ENCODE data around the gene PPM1D.
"Not testable (repeated sequence)": the region's sequence is repeated elsewhere in the genome, so short reads cannot be mapped to it uniquely, and the experiment has no call there.

The PPM1D gene

DNA sequence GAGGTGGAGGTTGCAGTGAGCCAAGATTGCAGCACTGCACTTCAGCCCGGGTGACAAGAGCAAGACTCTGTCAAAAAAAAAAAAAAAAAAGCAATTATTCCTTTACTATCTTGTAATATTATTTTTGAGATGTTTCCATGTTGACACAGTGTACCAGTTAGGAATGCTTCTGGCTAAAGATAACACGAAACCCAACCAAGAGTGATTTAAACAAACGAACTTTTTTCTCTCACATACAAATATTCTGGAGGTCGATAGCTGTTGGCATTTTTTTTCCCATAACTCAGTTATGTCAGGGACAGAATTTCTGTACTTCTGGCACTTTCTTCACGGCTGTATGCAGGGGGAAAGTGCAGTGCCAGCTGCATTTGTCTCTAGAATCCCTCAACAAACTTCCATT is 9.9 kb upstream of the PPM1D start:
- Histone ChIP-seq H3K27ac (no peak overlapping the region), H3K27me3 (ENCODE audit: control insufficient read depth, insufficient read depth, low read length) (no peaks in the 10 kb centered on the region), H3K36me3 (ENCODE audit: control insufficient read depth, insufficient read depth, low read length) (no peaks in the 10 kb centered on the region), H3K9me3 (ENCODE audit: control insufficient read depth, low read length) (no peaks in the 10 kb centered on the region), H3K4me3 (ENCODE audit: low read depth, low read length) (no peak overlapping the region), H2AFZ (no peak overlapping the region), H3K4me2 (ENCODE audit: low read length) (no peak overlapping the region), H3K9ac (no peak overlapping the region), H3K79me2 (no peaks in the 10 kb centered on the region), H3K4me1 (no peaks in the 10 kb centered on the region)
- TF ChIP-seq, protein P1, sequence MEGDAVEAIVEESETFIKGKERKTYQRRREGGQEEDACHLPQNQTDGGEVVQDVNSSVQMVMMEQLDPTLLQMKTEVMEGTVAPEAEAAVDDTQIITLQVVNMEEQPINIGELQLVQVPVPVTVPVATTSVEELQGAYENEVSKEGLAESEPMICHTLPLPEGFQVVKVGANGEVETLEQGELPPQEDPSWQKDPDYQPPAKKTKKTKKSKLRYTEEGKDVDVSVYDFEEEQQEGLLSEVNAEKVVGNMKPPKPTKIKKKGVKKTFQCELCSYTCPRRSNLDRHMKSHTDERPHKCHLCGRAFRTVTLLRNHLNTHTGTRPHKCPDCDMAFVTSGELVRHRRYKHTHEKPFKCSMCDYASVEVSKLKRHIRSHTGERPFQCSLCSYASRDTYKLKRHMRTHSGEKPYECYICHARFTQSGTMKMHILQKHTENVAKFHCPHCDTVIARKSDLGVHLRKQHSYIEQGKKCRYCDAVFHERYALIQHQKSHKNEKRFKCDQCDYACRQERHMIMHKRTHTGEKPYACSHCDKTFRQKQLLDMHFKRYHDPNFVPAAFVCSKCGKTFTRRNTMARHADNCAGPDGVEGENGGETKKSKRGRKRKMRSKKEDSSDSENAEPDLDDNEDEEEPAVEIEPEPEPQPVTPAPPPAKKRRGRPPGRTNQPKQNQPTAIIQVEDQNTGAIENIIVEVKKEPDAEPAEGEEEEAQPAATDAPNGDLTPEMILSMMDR (IDR thresholded peaks at IDR 0.05) = no peak

DNA sequence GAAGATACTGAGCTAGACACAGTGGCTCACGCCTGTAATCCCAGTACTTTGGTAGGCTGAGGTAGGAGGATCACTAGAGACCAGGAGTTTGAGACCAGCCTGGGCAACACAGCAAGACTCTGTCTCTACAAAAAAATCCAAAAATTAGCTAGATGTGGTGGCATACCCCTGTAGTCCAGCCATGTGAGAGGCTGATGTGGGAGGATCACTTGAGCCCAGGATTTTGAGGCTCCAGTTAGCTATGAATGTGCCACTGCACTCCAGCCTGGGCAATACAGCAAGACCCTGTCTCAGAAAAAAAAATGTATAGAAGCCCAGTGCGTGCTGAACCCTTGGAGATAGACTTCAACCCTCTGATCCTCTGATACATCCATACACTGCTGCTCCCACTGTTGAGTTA is 7.2 kb upstream of the PPM1D start:
- TF ChIP-seq, protein P1 (IDR thresholded peaks at IDR 0.05) = no peak
- no peak overlapping the region for H3K9ac ChIP-seq
- H3K36me3 ChIP-seq (ENCODE audit: control insufficient read depth, insufficient read depth, low read length) = no peaks in the 10 kb centered on the region
- H3K27ac ChIP-seq = no peak overlapping the region
- no peak overlapping the region for H3K4me3 ChIP-seq (ENCODE audit: low read depth, low read length)
- no peak overlapping the region for H3K4me2 ChIP-seq (ENCODE audit: low read length)
- H3K9me3 ChIP-seq (ENCODE audit: control insufficient read depth, low read length) = no peaks in the 10 kb centered on the region
- H3K27me3 ChIP-seq (ENCODE audit: control insufficient read depth, insufficient read depth, low read length) = no peaks in the 10 kb centered on the region
- no peak overlapping the region for H2AFZ ChIP-seq
- H3K4me1 ChIP-seq = no peaks in the 10 kb centered on the region
- H3K79me2 ChIP-seq = no peaks in the 10 kb centered on the region

DNA sequence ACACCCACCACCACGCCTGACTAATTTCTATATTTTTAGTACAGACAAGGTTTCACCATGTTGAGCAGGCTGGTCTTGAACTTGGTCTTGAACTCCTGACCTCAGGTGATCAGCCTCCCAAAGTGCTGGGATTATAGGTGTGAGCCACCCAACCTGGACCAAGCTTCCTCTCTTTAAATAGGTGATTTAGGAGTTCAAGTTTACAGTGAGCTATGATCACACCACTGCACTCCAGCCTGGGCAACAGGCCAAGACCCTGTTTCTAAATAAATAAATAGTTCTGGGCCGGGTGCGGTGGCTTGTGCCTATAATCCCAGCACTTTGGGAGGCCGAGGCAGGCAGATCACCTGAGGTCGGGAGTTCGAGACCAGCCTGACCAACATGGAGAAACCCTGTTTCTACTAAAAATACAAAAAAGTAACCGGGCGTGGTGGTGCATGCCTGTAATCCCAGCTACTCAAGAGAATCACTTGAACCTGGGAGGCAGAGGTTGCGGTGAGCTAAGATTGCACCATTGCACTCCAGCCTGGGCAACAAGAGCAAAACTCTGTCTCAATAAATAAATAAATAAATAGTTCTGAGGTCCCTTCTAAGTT is 6.5 kb upstream of the PPM1D start:
- not testable (repeated sequence) for H3K4me2 ChIP-seq (ENCODE audit: low read length); H3K4me3 ChIP-seq (ENCODE audit: low read depth, low read length); H2AFZ ChIP-seq; H3K27me3 ChIP-seq (ENCODE audit: control insufficient read depth, insufficient read depth, low read length); H3K4me1 ChIP-seq; H3K27ac ChIP-seq; H3K9ac ChIP-seq; H3K79me2 ChIP-seq; H3K9me3 ChIP-seq (ENCODE audit: control insufficient read depth, low read length); H3K36me3 ChIP-seq (ENCODE audit: control insufficient read depth, insufficient read depth, low read length)

DNA sequence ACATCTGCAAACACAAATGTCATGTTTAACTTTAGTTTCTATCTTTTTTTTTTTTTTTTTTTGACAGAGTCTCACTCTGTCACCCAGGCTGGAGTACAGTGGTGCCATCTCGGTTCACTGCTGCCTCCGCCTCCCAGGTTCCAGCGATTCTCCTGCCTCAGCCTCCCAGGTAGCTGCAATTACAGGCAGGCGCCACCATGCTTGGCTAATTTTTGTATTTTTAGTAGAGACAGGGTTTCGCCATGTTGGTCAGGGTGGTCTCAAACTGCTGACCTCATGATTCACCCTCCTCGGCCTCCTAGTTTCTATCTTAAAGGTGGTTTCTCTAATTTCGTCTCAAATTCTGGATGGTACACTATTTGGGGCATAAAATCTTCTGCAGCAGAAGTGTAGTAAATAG is 5.8 kb upstream of the PPM1D start:
- not testable (repeated sequence) for H3K4me1 ChIP-seq; H3K9ac ChIP-seq; H3K79me2 ChIP-seq; H3K4me2 ChIP-seq (ENCODE audit: low read length); H3K4me3 ChIP-seq (ENCODE audit: low read depth, low read length); H3K36me3 ChIP-seq (ENCODE audit: control insufficient read depth, insufficient read depth, low read length); H3K27ac ChIP-seq; H3K9me3 ChIP-seq (ENCODE audit: control insufficient read depth, low read length); H2AFZ ChIP-seq; H3K27me3 ChIP-seq (ENCODE audit: control insufficient read depth, insufficient read depth, low read length)

DNA sequence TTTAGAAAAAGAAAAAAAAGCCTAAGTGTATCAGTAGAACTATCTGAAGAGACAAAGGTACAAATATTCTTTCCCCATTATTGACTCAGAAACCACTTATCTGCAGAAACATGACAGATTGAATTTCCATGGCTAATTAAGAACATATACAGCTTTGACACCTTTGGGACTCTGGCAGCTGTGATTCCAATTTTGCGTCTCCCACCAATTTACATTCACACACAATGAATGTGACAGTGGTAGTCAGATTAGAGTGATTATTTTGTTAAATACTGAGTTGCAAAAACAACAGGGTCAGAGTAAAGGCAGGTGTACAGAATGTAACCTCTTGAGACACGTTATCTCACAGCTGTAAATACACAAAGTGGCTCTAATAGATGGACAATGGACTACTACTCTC is 5.3 kb upstream of the PPM1D start:
- H3K9ac ChIP-seq = no peak overlapping the region
- H3K27ac ChIP-seq = no peak overlapping the region
- H3K36me3 ChIP-seq (ENCODE audit: control insufficient read depth, insufficient read depth, low read length) = no peaks in the 10 kb centered on the region
- no peaks in the 10 kb centered on the region for H3K4me1 ChIP-seq
- H3K9me3 ChIP-seq (ENCODE audit: control insufficient read depth, low read length) = no peaks in the 10 kb centered on the region
- H3K4me3 ChIP-seq (ENCODE audit: low read depth, low read length) = no peak overlapping the region
- no peaks in the 10 kb centered on the region for H3K79me2 ChIP-seq
- no peaks in the 10 kb centered on the region for H3K27me3 ChIP-seq (ENCODE audit: control insufficient read depth, insufficient read depth, low read length)
- TF ChIP-seq, protein P1 (IDR thresholded peaks at IDR 0.05) = no peak
- no peak overlapping the region for H3K4me2 ChIP-seq (ENCODE audit: low read length)
- no peak overlapping the region for H2AFZ ChIP-seq

DNA sequence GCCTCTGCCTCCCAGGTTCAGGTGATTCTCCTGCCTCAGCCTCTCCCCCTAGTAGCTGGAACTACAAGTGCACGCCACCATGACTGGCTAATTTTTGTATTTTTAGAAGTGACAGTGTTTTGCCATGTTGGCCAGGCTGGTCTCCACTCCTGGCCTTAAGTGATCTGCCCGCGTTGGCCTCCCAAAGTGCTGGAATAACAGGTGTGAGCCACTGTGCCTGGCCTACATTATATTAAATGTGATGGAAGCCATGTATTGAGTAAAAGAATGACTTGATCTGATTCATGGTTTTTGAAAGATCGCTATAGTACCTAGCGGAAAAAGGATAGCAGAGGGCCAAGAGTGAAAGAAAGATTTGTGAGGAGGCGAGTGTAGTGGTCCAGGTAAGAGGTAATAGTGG is 2.7 kb upstream of the PPM1D start:
- H3K4me2 ChIP-seq (ENCODE audit: low read length) = no peak overlapping the region
- no peak overlapping the region for H3K27ac ChIP-seq
- H3K9me3 ChIP-seq (ENCODE audit: control insufficient read depth, low read length) = no peaks in the 10 kb centered on the region
- TF ChIP-seq, protein P1 (IDR thresholded peaks at IDR 0.05) = no peak
- H3K79me2 ChIP-seq = peaks cover 8% of the 10 kb centered on the region
- no peak overlapping the region for H3K9ac ChIP-seq
- H3K27me3 ChIP-seq (ENCODE audit: control insufficient read depth, insufficient read depth, low read length) = no peaks in the 10 kb centered on the region
- no peak overlapping the region for H2AFZ ChIP-seq
- H3K4me3 ChIP-seq (ENCODE audit: low read depth, low read length) = no peak overlapping the region
- H3K36me3 ChIP-seq (ENCODE audit: control insufficient read depth, insufficient read depth, low read length) = no peaks in the 10 kb centered on the region
- H3K4me1 ChIP-seq = no peaks in the 10 kb centered on the region

All from parathyroid adenoma (tissue), 2 donors.